Measurements from ENCODE around the gene AURKA.
A peak's percentile ranks its signal among the peaks of the same experiment; 100 is the strongest.

Gene AURKA

DNA sequence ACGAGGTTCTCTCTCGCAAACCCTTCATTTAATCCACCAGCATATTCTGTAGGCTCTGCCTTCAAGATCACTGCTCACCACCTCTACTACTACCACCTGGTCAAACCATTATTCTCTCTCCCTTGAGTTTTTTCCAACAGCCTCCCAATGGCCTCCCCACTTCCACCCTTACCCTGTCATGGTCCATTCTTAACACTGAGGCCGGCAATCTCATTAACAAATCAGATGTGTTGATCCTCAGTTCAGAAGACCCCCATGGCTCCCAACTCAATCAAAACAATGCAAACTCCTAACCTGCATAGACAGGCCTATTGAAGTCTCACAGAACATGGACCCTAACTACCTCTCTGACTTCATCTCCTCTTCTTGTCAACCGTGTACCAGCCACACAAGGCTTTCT is 2.2 kb downstream of the AURKA start:
- DNase-seq, result no peak

DNA sequence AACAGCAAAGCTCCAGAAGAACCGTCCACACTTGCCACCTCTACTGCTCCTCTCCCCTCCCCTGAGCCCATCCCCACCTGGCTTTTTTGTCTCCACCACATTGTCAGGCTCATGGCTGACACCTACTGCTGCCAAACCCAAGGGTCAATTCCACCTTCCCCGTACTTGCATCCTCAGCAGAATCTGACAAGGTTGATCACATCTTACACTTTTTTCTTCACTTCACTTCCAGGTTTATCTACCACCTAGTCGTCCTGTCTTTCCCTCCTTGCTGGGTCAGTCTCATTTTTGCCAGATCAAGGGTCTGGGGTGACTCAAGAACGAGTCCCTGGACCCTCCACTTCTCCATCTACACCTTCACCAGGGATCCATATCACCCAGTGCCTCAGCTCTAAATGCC is 3.1 kb downstream of the AURKA start:
- DNase-seq, result no peak

- no peak for DNase-seq
Observed at GRCh38 chr20:56386219-56386618, 5.8 kb downstream of the AURKA start.

DNA sequence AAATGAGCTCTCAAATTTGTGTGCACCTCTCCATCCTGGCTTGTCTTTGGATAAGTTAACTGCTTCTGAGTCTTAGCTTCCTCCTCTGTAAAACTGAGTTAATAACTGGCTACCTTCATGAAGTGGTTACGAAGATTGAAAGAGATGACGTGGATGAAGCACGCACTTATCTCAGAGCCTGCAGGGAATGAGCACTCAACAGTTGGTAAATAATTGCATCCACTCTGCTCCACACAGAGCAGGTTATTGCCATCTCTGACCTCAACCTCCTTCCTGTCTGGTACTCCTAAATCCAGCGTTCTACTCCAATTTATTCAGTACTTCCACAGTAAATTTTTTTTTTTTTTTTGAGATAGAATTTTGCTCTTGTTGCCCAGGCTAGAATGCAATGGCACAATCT is 6.9 kb downstream of the AURKA start:
- no peak for DNase-seq

- DNase-seq, result no peak
Observed at GRCh38 chr20:56383334-56383733, 8.7 kb downstream of the AURKA start.

DNA sequence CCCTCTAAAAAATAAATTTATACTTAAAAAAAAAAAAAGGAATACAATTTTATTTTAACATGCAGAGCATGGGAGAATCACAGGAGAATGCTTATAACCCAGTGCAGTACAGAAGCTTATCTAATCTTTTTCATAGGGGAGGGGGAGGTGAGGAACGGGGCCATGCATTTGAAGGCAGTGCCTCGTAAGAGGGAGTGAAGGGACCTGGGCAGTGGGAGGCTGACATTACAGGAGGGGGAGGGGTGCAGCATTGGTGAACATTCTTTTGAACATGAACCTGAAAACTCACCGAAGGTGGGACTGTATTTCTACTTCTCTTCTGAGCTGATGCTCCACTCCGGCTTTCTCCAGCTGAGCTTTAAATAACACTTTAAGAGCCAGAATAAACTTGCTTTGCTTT is 9.3 kb downstream of the AURKA start:
- DNase-seq, result no peak

DNA sequence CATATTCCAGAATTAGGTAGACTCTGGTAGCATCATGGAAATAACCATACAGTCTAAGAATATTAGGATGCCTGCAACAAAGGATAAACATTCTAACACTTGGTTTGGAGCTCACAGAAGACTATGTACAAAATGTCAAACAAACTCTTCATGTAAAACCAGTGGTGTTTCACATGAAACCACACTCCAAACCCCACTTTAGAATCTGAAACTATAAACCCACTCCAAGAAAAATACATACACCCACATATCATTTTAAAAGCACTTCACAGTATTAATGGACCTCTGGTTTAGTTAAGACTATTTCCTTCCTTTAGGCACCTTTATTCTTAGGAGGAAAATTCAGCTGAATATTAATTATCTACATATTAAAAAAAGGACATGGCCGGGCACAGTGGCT is 10.5 kb downstream of the AURKA start:
- no peak for DNase-seq

GRCh38 chr20:56380375-56380774 is 11.6 kb downstream of the AURKA start:
- DNase-seq, result no peak

GRCh38 chr20:56378386-56378785 is 13.6 kb downstream of the AURKA start:
- DNase-seq, result no peak

- DNase-seq, result no peak
Observed at GRCh38 chr20:56376331-56376730, 15.7 kb downstream of the AURKA start.

DNA sequence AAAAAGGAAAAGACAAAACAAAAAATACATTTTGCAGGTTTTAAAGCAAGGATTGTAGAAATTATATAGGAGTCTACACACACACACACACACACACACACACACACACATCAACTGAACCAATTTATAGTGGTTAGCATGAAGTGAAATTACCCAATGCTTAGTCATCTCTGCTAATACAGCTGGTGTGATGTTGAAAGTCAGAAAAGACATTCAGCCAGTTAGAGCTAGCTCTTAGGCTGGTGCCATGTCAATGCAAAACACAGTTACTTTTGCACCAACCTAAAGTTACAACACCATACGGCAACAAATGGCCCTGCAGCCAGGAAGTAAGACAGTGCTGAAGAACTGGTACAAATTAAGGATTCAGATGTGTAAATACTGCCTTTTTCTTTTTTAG is 18.1 kb downstream of the AURKA start:
- no peak for DNase-seq

GRCh38 chr20:56372850-56373249 is 19.2 kb downstream of the AURKA start:
- no peak for DNase-seq

DNA sequence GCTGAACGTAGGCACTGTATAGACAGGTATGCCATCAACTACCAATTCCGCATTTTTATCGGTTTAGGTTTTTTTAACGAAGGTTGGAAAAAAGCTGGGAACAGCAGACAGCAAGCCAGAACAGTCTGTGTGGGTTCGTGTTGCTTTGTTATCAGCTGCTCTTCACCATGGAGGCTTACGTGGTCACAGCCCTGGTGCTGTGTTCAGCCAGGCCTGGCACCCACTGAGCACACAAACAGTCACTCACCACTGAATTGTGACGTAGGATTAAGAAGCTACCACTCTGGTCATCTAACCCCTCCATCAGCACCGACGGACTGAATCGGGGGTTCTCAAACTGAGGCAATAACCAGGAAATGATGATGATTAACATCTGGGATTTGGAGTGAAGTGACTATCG is 20.0 kb downstream of the AURKA start:
- no peak for DNase-seq

DNA sequence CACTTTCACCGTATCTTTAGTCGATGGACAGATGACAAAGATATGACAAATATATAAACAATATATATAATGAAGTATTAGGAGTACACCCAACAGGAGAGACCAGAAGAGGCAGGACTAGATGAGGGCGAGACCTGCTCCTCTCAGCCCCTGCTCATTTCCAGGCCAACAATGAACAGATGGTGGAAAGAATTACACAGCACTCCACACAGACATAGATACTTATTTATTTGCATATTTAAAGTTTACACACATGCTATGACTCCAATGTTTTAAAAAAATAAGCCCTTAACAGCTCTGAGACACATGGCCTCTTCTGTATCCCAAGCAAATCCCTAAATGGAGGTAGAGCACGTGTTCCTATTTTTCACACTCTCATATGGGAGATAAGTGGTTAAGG is 22.8 kb downstream of the AURKA start:
- DNase-seq, result no peak

GRCh38 chr20:56368351-56369134 is 23.5 kb downstream of the AURKA start:
- DNase-seq, result no peak

DNA sequence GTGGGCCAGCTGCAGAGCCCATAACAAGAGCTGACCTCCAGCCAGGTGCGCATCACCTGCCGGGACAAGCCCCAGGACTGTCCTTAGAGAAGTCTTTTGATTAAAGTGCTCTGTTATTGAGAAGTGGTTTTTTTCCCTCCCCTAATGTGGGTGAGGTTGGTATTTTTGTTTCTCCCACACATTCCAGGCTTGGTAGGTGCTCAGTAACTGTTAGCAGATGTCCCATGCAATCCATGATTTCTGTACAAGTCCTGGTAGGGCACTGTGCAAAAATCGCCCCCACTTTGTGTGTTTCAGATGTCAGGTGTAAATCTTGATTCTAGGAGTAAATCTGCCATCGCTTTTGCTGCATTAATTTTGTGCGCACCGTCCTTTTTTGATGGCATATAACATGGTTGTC is 28.5 kb downstream of the AURKA start:
- no peak for DNase-seq

DNA sequence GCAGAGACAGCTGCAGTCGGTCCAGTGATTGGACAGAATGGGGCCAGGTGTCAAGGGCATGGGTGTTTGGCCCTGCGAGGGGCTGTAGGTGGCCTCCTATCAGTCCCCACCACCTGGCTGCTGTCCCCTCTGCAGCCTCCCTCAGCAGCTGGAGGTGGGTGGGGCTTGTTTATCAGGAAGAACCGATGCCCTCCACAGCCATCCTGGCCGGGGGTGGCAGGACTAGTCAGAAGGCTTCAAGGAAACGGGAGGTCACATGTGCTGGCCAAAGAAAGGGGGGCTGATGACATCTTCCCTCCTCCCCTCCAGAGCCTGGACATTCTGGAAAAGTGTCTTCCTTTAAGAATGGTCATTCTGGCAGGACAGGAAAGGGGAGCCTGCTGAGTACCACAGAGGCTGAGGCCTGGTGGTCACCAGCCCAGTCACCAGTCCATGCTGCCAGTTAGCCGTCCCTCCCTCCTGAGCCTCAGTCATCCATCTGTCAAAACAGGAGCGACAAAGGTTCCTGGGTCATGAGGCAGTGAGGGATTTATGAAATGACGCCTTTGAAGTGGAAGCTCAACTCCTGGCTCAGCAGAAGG is 29.1 kb downstream of the AURKA start:
- DNase-seq, result no peak

GRCh38 chr20:56361900-56362299 is 30.1 kb downstream of the AURKA start:
- no peak for DNase-seq

- peak; percentile 30 for DNase-seq
Observed at GRCh38 chr20:56360908-56361205, 31.2 kb downstream of the AURKA start.

- DNase-seq, result peak; percentile 22
Observed at GRCh38 chr20:56360133-56360907, 31.7 kb downstream of the AURKA start.

DNA sequence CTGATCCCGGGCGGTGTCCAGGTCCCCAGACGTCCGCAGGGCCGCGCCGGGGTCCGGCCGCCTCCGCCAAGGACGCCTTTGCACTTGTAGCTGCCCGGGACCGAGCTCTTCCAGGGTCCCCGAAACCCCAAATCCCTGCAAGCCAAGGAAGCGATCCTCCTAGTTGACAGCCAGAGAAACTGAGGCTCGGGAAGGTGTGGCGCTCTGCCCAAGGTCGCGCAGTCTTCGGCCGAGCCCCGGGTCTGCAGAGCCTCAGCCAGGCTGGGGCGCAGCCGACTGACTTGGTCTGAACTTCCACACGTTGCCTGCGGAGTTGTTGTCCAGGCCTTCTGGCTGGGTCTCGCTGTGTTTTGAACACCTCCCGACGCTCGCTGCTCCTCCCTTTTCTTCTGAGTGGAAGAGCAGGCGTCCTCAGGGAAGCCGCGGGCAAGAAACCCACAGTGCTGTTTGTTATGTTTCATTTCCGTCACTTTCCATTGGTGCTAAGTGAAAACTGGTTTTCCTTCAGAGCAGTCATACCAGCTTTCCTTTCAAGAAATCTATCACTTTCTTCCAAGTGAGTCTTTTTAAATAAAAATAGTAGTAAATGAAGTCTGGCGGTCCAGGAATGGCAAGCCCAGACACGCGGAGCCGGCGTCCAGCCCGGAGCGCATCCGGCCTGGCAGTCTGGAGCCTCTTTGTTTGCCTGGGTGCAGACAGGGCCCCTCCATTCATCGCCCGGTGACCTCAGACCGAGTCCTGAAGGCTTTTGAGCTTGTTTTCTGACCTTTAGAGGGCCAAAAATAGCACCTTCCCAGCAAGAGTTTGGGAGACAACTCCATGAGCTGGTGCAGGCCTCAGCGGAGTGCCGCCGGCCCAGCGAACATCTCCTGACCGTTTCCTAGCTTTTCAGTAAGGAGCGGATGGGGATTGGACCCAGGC is 32.5 kb downstream of the AURKA start:
- peak; percentile 55 for DNase-seq

GRCh38 chr20:56358600-56359211 is 33.3 kb downstream of the AURKA start, which contains the start of gene FAM210B:
Gene FAM210B (plus strand): TSS chr20:56358974. CDS start chr20:56359006, 32 bp downstream.
- peak; percentile 60 for DNase-seq

GRCh38 chr20:56358070-56358469 is 33.9 kb downstream of the AURKA start:
- DNase-seq, result no peak

All from DMS79 (cell line).